SJCRH30 (cell line): Measurements from ENCODE around the gene IL1RAPL1. TPM values are rescaled to one million over a fixed set of nuclear protein-coding genes. Genes with fewer than 3 reads are reported as not detected.

Experiments used
- DNase-seq, 2 experiments: peaks; one replicate each; pipeline ENCODE4 v3.0.0-alpha.2; 2015 to 2020
- H3K27ac ChIP-seq: fragments of 250-450 bp; sonication (Bioruptor Pico); 2 replicates; pipeline ENCODE4 v1.5.1; 2020; ENCODE audit warnings: mild to moderate bottlenecking, moderate library complexity
- H3K27me3 ChIP-seq: fragments of 250-450 bp; sonication (Bioruptor Pico); 2 replicates; pipeline ENCODE4 v1.5.1; 2020; ENCODE audit warnings: mild to moderate bottlenecking, moderate library complexity
- H3K36me3 ChIP-seq: fragments of 250-450 bp; sonication (Bioruptor Pico); 2 replicates; pipeline ENCODE4 v1.5.1; 2020; ENCODE audit warnings: mild to moderate bottlenecking, moderate library complexity
- H3K4me1 ChIP-seq: fragments of 250-450 bp; sonication (Bioruptor Pico); 2 replicates; pipeline ENCODE4 v1.5.1; 2020; ENCODE audit warnings: mild to moderate bottlenecking, moderate library complexity
- H3K4me3 ChIP-seq: fragments of 250-450 bp; sonication (Bioruptor Pico); 2 replicates; pipeline ENCODE4 v1.5.1; 2020; ENCODE audit warnings: mild to moderate bottlenecking, moderate library complexity
- H3K9me3 ChIP-seq: fragments of 250-450 bp; sonication (Bioruptor Pico); replicated peaks from 2 replicates; pipeline ENCODE4 v1.5.1; 2020; ENCODE audit warnings: mild to moderate bottlenecking, moderate library complexity
- total RNA-seq: library from RNA; depleted of rRNA; stranded (reverse); fragments of >200 nt; shearing (Covaris generic); gene quantifications from 2 replicates; pipeline ENCODE4 v1.2.3, GENCODE V29; 2014

Gene IL1RAPL1
- total RNA-seq, 1 experiment from 2014 or later = not detected

DNA sequence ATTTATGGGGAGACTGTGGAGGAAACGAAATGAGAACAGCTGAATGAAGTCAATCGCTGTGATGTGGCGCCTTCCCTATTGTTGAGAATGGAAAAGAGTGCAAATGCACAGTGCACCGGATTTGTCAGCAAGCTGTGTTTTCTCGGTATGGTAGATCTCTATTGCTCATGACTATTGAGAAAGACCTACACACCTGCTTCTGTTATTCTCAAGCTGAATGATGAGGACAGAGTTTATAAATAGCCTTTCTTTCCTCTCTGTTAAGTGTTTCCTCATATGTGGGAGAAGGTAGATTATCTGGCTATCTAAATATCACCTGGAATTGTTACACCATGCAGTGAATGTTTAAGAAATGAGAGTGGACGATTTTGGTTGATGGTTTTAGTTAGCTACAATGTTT is 650.7 kb downstream of the IL1RAPL1 start:
- Histone ChIP-seq H3K36me3 (no peaks in the 10 kb centered on the region), H3K27me3 (no peaks in the 10 kb centered on the region), H3K4me1 (no peaks in the 10 kb centered on the region), H3K4me3 (no peak overlapping the region), H3K27ac (no peak overlapping the region), H3K9me3 (no peaks in the 10 kb centered on the region)
- DNase-seq = no peak

DNA sequence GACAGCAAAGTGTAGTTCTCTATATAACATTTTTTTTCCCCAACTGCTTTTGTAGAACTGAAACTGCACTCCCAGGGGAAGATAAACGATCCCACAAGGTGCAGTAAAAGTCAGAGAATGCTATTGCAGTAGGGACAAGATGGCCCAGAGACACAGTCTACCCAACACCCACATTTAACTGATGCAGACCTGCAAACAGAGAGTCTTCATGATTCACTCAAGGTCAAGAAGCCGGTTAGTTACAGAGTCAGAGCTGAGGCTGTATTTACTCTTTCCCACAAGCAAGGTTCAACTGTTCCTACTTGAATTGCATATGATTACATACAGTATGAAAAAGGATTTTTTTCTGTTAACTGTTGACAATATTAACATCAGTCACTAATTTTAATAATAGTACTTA is 654.6 kb downstream of the IL1RAPL1 start:
- H3K27ac ChIP-seq = no peak overlapping the region
- H3K27me3 ChIP-seq = no peaks in the 10 kb centered on the region
- DNase-seq = no peak
- no peaks in the 10 kb centered on the region for H3K4me1 ChIP-seq
- no peak overlapping the region for H3K4me3 ChIP-seq
- H3K9me3 ChIP-seq = no peaks in the 10 kb centered on the region
- H3K36me3 ChIP-seq = no peaks in the 10 kb centered on the region

DNA sequence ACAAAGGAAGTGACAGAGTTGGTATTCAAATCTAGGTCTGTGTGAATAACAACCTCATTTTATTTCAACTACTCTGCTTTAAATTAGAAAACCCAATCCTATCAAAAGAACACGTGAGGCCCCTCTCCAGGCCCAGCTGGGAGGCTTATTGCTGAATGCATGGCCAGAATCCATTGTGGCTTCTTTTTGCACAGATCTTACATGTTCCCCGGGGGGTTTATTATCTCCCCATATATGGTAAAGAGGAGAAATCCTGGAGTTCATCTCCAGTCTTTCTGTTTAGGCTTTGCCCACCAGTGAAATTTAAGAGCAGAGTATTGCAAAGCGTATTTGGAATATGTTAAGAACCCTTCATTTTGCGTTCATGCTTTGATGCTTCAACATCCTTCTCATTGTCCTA is 655.6 kb downstream of the IL1RAPL1 start:
- H3K36me3 ChIP-seq = no peaks in the 10 kb centered on the region
- no peaks in the 10 kb centered on the region for H3K4me1 ChIP-seq
- no peaks in the 10 kb centered on the region for H3K27me3 ChIP-seq
- no peak overlapping the region for H3K4me3 ChIP-seq
- no peaks in the 10 kb centered on the region for H3K9me3 ChIP-seq
- no peak for DNase-seq
- no peak overlapping the region for H3K27ac ChIP-seq

DNA sequence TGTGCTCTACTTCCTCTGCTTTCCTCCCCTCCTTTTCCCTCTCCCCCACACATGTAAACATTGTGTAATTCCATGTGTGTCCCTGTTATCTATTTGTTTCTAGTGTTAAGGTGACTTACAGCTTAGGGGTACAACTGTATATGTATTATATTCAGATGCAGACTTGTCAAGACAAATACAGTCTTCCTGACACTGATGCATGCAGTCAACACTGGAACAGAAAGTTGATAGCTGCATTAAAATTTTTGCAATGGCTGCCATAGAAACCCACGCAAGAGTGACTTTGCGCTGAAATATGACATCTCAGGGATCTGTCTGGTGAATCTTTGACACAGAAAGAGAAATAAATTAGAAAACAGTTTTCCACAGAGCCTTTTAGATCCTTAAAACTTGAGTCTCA is 656.7 kb downstream of the IL1RAPL1 start:
- no peak for DNase-seq
- Histone ChIP-seq H3K4me3 (no peak overlapping the region), H3K4me1 (no peaks in the 10 kb centered on the region), H3K27ac (no peak overlapping the region), H3K27me3 (no peaks in the 10 kb centered on the region), H3K36me3 (no peaks in the 10 kb centered on the region), H3K9me3 (no peaks in the 10 kb centered on the region)

DNA sequence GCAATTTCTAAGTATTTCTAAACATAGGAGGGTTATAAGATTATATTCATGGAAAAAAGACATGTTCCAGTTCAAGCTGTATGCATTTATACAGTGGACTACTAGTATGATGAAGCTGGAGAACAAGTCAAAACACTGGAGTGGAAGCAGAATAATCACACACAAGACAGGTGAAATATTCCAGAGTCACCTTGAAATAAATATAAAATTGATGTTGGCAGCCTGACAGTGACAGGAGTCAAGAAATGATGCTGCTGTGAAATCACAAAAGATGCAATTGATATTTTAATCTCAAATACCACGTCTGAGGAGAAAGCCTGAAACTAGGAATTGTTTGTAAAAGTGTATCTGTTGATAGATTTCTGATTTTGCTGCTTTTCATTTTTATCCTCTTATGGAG is 667.3 kb downstream of the IL1RAPL1 start:
- Histone ChIP-seq H3K4me3 (no peak overlapping the region), H3K27me3 (no peaks in the 10 kb centered on the region), H3K9me3 (no peaks in the 10 kb centered on the region), H3K36me3 (no peaks in the 10 kb centered on the region), H3K4me1 (no peaks in the 10 kb centered on the region), H3K27ac (no peak overlapping the region)
- no peak for DNase-seq

DNA sequence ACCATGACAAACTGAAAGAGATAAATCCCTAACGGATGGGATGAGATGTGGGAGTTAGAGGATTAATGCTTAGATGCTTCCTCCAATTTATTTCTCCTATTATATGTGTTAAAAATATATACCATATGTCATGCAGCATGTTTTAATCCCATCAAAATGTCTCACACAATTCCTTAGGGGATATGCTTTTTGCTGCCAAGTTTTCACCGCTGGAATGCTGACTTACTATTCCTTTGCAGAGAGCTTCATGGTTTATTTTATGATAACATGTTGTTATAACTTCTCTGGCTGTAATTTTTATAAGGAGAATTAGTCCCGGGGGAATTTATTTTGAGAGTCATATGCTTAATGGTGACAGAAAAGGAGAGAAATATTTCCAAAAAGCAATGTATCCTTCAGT is 670.3 kb downstream of the IL1RAPL1 start:
- H3K27me3 ChIP-seq = no peaks in the 10 kb centered on the region
- no peaks in the 10 kb centered on the region for H3K4me1 ChIP-seq
- H3K27ac ChIP-seq = no peak overlapping the region
- H3K36me3 ChIP-seq = no peaks in the 10 kb centered on the region
- no peak overlapping the region for H3K4me3 ChIP-seq
- no peaks in the 10 kb centered on the region for H3K9me3 ChIP-seq
- DNase-seq = peak in 1 of 2 experiments; percentile 0

DNA sequence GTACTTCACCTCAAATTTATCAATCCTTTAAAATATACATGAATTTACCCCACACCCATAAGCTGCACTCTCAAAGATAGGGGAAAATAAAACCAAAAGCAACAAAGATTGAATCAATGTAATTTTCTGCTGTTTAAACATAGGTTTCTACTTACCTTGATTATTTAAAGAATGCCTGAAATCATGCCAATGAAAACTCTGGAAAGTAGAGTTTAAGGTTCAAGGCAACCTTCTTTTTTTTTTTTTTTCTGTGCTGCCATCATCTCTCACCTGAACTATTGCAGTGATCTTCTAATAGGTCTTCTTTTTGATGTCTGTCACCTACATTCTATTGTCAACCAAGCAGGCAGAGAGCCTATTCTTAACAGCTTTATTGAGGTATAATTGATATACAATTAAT is 682.1 kb downstream of the IL1RAPL1 start:
- Histone ChIP-seq H3K9me3 (no peaks in the 10 kb centered on the region), H3K27ac (no peak overlapping the region), H3K27me3 (no peaks in the 10 kb centered on the region), H3K4me1 (no peaks in the 10 kb centered on the region), H3K4me3 (no peak overlapping the region), H3K36me3 (no peaks in the 10 kb centered on the region)
- DNase-seq = no peak

DNA sequence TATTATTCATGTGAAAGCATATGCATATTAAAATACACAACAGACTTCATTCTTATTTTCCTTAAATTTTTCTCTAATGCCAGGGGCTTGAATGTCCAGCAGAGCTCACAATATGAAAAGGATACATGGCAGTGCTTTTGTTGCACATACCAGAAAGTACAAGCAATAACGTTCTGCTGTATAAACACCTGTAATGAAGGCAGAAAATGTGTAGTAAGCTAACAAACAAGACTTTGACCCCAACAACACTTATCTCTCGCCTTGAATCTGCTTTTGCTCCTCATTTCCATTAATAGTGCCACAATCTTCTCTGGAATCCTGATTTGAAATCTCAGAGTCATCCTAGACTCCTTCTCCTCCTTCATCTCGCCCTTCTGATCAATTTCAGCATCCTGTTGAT is 687.3 kb downstream of the IL1RAPL1 start:
- no peaks in the 10 kb centered on the region for H3K9me3 ChIP-seq
- H3K4me1 ChIP-seq = no peaks in the 10 kb centered on the region
- DNase-seq = no peak
- H3K36me3 ChIP-seq = no peaks in the 10 kb centered on the region
- H3K4me3 ChIP-seq = no peak overlapping the region
- H3K27me3 ChIP-seq = no peaks in the 10 kb centered on the region
- no peak overlapping the region for H3K27ac ChIP-seq

DNA sequence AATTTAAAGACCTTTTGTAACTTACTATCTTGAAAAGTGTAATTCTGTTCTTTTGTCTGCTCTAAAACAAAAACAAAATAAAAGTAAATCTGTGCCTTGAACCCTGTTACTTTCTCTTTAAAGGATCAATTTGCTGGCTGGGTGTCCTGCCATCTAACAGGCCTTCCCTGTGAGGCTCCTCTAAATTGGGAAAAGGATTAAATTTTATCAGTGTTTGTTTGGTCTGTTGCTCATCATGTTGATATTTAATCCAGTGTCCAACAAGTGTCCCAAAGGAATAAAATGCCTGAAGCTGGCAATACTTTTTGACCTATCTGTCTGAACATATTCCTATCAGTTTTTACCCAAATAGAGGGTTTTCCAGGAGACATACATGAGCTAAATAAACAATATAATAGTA is 688.7 kb downstream of the IL1RAPL1 start:
- H3K4me1 ChIP-seq = no peaks in the 10 kb centered on the region
- H3K27me3 ChIP-seq = no peaks in the 10 kb centered on the region
- H3K4me3 ChIP-seq = no peak overlapping the region
- H3K36me3 ChIP-seq = no peaks in the 10 kb centered on the region
- H3K9me3 ChIP-seq = no peaks in the 10 kb centered on the region
- no peak for DNase-seq
- H3K27ac ChIP-seq = no peak overlapping the region

DNA sequence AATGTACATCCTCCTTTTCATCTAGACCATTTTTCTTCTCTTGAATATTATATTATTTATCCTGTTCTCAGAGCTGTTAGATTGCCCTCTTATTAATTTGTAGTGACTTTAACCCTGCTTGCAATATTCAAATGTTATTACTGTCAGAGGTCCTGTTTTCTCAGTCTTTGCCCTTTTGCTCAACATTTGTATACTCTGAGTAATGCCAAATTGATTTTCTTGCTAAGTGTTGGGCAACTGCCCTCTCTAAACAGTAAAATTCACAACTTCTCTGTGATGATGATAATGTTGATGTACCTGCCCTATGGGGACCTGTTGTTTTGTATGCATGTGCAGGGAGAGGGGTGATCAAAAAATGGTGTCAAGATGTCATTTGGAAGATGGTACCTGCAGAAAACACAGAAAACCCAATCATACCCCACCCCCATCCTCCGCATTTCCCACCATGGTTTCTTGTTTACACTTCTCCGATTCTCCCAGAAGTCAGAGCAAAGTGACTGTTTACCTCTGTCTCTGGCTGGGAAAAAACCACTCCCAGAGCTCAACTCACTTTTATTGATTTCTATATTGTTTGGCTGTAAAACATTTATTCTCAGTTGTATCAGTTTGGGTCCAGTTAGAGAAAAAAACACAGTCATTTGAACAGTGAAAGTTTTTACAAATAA is 694.0 kb downstream of the IL1RAPL1 start:
- H3K36me3 ChIP-seq = no peaks in the 10 kb centered on the region
- H3K4me3 ChIP-seq = no peak overlapping the region
- no peak for DNase-seq
- H3K27ac ChIP-seq = no peak overlapping the region
- H3K4me1 ChIP-seq = no peaks in the 10 kb centered on the region
- no peaks in the 10 kb centered on the region for H3K27me3 ChIP-seq
- no peaks in the 10 kb centered on the region for H3K9me3 ChIP-seq

DNA sequence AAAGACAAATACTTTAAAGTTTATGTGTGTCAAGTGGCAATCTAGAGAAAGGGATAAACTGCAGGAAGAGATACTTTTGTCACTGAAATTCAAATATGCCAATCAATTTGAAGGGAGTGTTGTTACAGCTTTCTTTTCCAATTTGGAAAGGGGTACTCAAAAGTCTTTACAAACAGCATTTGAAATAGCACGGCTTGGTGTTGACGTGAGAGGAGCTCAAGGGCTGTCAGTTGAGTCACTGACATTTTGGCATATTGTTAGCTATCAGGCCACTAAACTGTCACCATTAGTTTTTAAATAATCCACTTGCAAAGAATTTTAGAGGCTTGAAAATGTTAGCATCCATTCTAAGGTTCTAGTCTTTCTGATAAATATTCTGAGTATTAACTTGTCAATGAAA is 698.4 kb downstream of the IL1RAPL1 start:
- H3K9me3 ChIP-seq = no peaks in the 10 kb centered on the region
- no peaks in the 10 kb centered on the region for H3K4me1 ChIP-seq

DNA sequence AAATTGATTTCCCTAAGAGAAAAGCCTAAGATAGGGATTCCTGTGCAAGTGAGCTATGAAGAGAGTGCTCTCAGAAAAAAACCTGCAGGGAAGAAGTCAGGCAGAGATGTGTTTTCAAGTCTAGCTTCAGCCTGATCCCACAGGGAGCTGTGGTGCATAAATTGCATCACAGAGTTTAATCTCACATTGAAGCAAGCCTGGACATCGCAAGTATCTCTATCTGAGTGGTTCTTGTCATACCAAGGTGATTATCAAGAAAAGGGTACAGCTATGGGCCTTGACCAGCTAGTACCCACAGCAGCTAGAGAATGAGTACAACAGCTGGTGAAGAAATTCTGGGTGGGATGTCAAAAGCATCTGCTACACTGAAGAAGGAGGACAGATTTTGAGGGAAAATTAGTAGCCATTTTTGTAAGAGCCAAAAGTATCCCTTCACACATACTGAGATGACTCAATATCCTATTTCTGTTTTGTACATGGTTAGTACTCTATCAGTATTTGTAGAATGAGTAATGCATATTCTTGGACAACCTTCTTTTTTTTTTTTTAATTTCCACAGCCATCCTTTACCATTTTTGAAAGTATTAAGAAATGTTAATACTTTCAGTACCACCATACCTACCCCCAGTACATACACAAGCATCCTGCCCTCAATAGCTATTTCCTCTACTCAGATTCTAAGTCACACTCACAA is 708.9 kb downstream of the IL1RAPL1 start:
- Histone ChIP-seq H3K27me3 (no peaks in the 10 kb centered on the region), H3K36me3 (no peaks in the 10 kb centered on the region), H3K27ac (no peak overlapping the region), H3K4me1 (peaks cover 6% of the 10 kb centered on the region; the same call in 1 of the 2 replicates), H3K4me3 (no peak overlapping the region), H3K9me3 (no peaks in the 10 kb centered on the region)
- DNase-seq = peak in 1 of 2 experiments; percentile 2

More for the DNA sequence above, 698.4 kb downstream of the IL1RAPL1 start:
- no peak for DNase-seq
- Histone ChIP-seq H3K4me3 (no peak overlapping the region), H3K36me3 (no peaks in the 10 kb centered on the region), H3K27ac (no peak overlapping the region), H3K27me3 (no peaks in the 10 kb centered on the region)

DNA sequence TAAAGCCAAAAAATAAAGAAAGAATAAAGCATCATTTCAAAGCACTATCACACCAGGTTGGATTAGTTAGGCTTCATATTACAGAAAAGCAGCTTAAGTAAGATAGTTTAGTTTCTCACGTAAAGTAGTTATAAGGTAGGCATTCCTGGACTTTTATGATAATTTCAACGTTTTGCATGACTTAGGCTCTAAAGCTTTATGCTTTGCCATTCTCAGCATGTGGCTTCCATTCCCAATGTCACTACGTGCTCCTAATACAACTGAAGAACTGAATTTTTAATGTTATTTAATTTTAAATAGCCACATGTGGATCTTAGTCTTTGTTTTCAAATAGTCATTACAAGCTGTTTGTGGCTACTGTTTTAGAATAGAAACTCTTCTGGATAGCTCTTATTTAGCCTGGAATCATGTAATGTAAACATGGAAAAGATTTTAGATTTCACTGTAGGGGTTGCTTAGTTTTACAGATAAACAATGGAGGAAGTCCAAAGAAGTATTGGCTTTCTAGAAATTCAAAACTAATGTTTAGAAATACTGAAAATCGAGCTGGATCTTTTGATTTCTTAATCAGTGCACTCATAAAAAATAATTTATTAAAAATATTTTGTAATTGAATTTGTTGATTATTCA is 710.0 kb downstream of the IL1RAPL1 start:
- Histone ChIP-seq H3K27me3 (no peaks in the 10 kb centered on the region), H3K27ac (no peak overlapping the region), H3K36me3 (no peaks in the 10 kb centered on the region), H3K4me1 (peaks cover 6% of the 10 kb centered on the region; the same call in 1 of the 2 replicates), H3K4me3 (no peak overlapping the region), H3K9me3 (no peaks in the 10 kb centered on the region)
- DNase-seq = no peak

DNA sequence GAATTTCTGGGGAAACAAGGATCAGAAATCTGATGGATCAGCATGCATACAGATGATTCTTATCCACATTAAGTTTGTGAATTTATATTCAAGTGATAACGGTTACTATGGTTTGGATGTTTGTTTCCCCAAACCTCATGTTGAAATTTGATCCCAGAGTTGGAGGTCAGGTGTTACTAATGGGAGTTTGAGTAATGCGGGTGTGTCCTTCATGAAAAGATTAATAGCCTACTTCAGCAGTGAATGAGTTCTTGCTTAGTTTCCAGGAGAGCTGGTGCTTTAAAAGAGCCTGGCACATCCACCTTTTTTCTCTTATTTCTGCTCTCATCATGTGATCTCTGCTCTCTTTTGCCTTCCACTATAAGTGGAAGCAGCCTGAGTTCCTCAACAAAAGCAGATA is 712.4 kb downstream of the IL1RAPL1 start:
- no peaks in the 10 kb centered on the region for H3K36me3 ChIP-seq
- peaks cover 4% of the 10 kb centered on the region; the same call in 1 of the 2 replicates for H3K4me1 ChIP-seq
- H3K27ac ChIP-seq = no peak overlapping the region
- H3K27me3 ChIP-seq = no peaks in the 10 kb centered on the region
- no peaks in the 10 kb centered on the region for H3K9me3 ChIP-seq
- no peak overlapping the region for H3K4me3 ChIP-seq
- DNase-seq = no peak

DNA sequence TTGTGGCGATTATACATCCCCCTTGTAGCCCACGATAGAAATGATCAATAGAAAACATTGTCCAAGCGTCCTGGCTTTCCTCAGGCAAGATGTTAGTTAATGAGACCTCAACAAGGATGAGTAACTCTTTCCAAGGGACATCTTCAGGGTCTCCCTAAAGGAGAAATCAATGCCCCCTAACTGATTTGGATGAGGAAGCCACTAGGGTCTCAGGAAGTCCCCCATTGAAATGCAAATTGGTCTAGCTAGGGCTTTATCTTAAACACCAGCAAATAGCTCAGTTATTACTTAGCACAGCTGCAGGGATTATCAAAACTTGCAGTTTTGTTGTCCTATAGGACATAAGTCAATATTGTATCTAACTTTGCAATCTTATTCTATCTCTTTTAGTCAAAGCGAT is 721.5 kb downstream of the IL1RAPL1 start:
- H3K4me3 ChIP-seq = no peak overlapping the region
- H3K27ac ChIP-seq = no peak overlapping the region
- no peaks in the 10 kb centered on the region for H3K27me3 ChIP-seq
- H3K9me3 ChIP-seq = no peaks in the 10 kb centered on the region
- H3K4me1 ChIP-seq = no peaks in the 10 kb centered on the region
- no peaks in the 10 kb centered on the region for H3K36me3 ChIP-seq
- no peak for DNase-seq
